NCI-H345 (cell line): ENCODE data around the gene VAV1.
"Not testable (repeated sequence)": the region's sequence is repeated elsewhere in the genome, so short reads cannot be mapped to it uniquely, and the experiment has no call there.

ENCODE experiments used
- DNase-seq: peaks from one replicate; lab custom pipeline; 2025; lab: John Stamatoyannopoulos, UW

The VAV1 gene

GRCh38 chr19:6790194-6791128 is 18.0 kb downstream of the VAV1 start:
- no peak for DNase-seq

DNA sequence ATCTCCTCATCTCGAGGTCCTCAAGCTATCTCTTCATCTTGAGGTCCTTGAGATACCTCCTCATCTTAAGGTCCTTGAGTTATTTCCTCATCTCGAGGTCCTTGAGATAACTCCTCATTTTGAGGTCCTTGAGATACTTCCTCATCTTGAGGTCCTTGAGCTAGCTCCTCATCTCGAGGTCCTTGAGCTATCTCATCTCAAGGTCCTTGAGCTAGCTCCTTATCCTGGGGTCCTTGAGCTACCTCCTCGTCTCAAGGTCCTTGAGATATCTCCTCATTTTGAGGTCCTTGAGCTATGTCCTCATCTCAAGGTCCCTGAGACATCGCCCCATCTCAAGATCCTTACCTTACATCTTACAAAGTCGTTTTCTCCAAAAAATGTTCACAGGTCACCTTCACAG is 18.7 kb downstream of the VAV1 start:
- DNase-seq, result no peak

DNA sequence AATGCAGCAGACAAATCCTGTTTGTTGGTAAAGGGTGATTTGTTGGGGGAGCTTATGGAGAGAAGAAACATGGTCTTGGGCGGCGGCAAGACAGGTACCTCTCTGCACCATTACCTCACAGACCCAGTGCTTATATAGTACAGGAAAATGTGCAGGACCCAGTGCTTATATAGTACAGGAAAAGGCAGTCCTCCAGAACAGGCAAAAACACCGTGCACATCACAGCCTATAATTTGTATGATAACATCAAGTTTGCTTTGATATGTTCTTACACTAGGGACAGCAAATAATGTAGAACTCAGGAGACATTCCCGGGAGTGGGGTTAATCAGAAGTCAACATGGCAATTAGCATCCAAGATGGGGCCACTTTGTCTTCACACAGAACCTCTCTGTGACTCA is 20.9 kb downstream of the VAV1 start:
- DNase-seq, result no peak

DNA sequence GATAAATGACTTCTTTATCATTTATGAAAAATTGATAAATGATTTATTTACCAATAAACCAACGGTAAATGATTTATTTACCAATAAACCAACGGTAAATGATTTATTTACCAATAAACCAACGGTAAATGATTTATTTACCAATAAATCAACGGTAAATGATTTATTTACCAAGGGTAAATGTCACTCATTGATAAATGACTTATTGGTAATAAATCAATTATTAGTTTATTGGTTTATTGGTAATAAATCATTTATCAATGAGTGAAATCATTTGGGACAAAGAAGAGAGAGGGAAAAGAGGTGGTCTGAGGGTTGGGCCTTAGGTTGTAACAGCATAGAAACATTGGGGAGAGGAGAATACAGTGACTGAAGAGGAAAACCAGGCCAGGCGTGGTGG is 21.5 kb downstream of the VAV1 start:
- no peak for DNase-seq

DNA sequence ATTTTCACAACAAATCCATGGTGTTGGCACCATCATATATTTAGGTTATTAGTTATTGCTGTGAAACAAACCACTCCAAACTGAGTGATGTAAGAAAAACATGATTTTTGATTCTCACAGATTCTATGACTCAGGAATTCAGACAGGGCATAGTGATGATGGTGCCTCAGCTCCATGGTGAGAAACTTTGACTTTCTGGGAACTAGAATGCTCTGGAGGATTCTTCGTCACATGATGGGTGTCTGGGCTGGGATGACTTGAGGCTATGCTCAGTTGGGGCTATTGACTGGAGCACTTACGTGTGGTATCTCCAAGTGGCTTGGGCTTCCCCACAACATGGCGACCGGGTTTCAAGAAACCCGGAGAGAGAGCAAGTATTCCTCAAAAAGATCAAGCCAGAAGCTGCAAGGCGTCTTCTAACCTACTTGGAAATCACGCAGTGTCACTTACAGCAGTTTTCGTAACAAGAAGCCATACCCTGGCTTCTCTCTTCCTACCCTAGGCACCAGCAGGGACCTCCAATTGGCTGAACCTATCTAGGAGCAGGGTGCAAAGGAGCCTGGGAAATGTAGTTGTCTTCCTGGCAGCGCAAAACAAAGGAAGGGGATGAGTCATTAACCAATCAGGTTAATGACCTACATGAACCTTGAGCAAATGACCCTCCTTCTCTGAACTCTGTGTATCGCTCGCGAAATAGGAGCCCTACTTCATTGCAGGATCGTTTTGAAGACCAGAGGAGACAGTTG is 22.4 kb downstream of the VAV1 start:
- DNase-seq, result no peak

DNA sequence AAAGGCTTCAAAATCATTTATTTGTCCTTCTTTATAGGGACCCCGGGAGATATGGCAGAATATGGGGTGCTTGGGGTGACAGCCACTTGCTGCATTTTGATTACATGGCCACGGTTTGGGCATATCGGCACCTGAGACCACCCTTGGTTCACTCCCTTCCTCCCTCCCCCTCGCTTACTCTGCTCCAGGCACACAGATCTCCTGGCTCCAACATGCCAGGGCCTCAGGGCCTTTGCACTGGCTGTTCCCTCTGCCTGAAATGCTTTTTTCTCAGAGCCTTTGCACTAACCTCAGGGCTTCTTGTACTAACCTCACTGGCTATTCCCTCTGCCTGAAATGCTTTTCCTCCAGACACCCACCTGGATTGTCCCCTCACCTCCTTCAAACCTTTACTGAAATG is 23.8 kb downstream of the VAV1 start:
- no peak for DNase-seq

DNA sequence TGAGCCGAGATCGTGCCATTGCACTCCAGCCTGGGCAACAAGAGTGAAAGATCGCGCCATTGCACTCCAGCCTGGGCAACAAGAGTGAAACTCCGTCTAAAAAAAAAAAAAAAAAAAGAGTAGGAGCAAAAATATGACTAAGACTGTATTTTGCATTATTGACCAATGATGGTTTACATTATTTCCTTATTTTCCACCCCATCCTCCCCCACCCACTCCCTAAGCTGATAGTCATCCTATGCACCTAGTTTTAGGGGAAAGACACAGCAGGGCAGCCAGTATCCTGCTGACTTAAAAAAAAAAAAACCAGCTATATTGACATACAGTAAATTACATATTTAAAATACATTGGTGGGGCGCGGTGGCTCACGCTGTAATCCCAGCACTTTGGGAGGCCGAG is 25.1 kb downstream of the VAV1 start:
- no peak for DNase-seq

DNA sequence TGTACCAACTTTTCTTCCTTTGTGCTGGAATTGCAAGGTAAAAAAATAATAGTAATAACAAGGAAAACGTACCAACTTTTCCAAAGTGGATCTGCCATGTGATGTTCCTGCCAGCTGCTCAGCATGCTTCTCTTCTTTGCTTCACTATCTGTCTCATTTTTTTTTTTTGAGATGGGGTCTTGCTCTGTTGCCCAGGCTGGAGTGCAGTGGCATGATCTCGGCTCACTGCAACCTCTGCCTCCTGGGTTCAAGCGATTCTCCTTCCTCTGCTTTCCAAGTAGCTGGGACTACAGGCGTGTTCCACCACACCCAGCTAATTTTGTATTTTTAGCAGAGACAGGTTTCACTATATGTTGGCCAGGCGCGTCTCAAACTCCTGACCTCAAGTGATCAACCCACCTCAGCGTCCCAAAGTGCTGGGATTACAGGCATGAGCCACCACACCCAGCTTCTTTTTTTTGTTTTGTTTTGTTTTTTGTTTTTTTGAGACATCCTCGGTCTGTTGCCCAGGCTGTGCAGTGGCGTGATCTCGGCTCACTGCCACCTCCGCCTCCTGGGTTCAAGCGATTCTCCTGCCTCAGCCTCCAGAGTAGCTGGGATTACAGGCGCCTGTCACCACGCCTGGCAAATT is 27.8 kb downstream of the VAV1 start:
- not testable (repeated sequence) for DNase-seq

- no peak for DNase-seq
Measured at GRCh38 chr19:6800991-6801484, 28.5 kb downstream of the VAV1 start.

GRCh38 chr19:6801485-6802086 is 29.1 kb downstream of the VAV1 start:
- DNase-seq, result peak; percentile 31

GRCh38 chr19:6802336-6803035 is 30.0 kb downstream of the VAV1 start:
- DNase-seq, result no peak

- no peak for DNase-seq
Measured at GRCh38 chr19:6803036-6803404, 30.5 kb downstream of the VAV1 start.

GRCh38 chr19:6806488-6806887 is 34.0 kb downstream of the VAV1 start:
- no peak for DNase-seq

- DNase-seq, result no peak
Measured at GRCh38 chr19:6807291-6807690, 34.8 kb downstream of the VAV1 start.

GRCh38 chr19:6808494-6808893 is 36.0 kb downstream of the VAV1 start:
- DNase-seq, result no peak

GRCh38 chr19:6809262-6809661 is 36.8 kb downstream of the VAV1 start:
- no peak for DNase-seq

DNA sequence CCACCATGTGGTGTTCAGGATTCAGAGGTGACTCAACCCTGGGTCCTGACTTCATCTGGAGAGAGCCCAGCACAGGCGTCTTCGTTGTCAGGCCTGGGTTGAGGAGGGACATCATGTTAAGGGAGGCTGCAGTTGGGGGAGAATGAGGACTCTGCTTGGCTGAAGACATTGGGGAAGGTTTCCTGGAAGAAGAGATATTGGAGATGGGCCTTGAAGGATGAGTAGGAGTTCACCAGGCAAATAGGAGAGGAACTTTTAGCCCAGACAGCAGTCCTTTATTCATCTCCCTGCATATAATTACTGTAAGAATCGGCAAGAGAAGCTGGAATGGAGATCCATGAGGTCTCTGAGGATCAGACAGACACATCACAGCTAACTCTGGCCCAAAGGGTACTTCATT is 38.9 kb downstream of the VAV1 start:
- no peak for DNase-seq

DNA sequence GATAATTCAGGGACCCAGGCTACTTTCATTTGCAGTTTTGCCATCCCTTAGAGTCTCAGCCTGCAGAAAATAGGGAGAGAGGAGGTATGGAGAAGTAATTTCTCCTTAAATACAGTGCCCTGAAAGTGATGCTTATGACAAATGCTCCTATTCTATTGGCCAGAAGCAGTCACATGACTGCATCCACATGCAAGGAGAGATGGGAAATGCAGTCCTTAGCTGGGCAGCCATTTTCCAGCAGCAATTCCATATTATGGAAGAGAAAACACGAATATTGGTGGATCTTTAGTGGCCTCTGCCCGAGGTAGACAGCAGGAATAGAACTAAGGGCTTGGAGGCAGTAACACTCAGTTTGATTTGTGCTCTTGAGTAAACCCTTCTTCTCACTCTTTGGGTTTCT is 39.4 kb downstream of the VAV1 start:
- DNase-seq, result peak; percentile 7

DNA sequence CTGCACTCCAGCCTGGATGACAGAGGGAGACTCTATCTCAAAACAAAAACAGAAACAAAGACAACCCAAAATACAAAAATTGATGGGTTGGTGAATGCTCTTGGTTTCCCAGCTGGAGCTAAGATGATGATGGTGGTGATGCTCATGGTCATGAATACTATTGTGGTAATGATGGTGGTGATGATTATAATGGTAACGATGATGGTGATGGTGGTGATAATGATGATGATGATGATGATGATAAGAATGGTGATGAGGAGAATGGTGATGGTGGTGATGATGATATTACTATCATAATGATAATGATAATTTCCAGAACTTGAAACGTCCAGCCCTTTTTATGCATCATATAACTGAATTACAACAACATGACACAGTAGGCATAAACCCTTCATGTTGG is 40.1 kb downstream of the VAV1 start:
- no peak for DNase-seq

DNA sequence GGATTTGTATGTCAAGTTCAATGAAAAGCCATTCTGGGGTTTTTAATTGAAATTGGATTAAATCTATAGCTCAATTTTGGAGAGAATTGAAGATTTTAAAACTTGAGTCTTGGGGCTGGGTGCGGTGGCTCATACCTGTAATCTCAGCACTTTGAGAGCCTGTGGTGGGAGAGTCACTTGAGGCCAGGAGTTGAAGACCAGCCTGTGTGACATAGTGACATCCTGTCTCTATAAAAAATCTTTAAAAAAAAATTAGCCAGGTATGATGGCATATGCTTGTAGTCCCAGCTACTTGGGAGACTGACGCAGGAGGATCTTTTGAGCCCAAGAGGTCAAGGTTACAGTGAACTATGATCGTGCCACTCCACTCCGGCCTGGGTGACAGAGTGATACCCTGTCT is 41.2 kb downstream of the VAV1 start:
- DNase-seq, result no peak

- DNase-seq, result no peak
Measured at GRCh38 chr19:6817179-6817578, 44.7 kb downstream of the VAV1 start.

- DNase-seq, result no peak
Measured at GRCh38 chr19:6818246-6818645, 45.7 kb downstream of the VAV1 start.
